GOT3 (cell line): ENCODE data around the gene WDSUB1.

Source experiments
- DNase-seq: peaks from one replicate; lab custom pipeline; 2025; ENCODE audit warnings: mixed read lengths; lab: John Stamatoyannopoulos, UW

Gene WDSUB1

DNA sequence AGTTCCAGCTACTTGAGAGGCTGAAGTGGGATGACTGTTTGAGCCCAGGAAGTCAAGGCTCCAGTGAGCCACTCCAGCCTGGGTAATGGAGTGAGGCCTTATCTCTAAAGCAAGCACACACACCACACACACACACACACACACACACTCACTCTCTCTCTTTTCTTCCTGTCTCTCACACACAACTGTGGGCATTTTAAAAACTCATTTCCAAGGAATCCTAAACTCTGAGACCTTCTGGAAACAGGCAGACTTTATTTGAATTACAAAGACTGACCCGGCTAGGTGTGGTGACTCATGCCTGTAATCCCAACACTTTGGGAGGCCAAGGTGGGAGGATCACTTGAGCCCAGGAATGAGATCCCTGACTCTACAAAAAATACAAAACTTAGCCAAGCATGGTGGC is 21.3 kb downstream of the WDSUB1 start:
- DNase-seq, result no peak

DNA sequence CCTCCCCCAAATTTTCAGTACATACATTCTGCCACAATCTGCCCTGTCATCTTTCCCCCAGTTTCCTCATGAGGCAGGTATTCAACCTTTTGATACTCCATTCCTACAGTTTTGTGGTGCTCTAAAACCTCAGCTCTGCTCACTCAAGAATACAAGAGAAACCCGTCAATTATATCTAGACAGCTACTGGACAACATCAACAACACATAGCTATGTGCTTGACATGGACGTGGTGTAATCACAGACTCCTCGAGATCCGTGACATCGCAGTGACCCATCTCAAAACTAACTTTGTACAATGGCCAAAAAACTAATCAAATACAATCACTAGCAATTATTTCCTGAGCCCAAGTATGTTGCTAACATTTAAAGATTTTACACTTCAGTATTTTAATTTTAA is 23.6 kb downstream of the WDSUB1 start:
- no peak for DNase-seq

DNA sequence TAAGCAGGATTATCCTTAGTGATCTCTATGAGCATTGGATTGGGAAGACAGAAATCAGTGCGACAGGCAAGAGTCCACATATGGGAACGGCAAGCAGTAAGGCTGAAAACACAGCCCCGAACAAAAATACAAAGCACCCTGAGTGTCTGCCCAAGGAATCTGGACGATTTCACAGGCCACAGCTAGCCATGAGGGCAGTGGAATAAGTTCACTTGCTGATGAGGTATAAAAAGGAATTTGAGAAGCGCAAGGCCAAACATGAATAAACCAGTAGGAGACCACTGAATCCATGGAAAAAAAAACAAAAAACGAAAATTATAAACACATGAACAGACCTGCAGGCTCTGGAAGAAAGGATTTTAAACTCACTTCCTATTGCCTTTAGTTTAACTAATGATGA is 24.3 kb downstream of the WDSUB1 start:
- no peak for DNase-seq

DNA sequence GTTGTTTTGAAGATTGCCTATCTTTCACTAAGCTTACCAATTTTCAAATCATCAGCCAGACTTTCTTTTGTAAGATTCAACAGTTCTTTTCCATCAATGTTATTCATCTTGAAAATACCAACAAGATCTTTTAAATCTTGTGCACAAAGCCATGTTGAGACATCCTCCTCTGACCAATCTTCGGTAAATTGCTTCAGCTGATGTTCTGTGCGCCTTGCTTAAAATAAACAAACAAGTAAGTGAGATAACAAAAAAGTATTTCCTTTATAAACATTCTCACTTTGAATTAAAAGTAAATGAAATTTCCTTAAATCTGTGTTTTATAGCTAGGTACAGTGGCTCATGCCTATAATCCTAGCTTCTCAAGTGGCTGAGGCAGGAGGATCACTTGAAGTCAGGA is 30.3 kb downstream of the WDSUB1 start:
- DNase-seq, result no peak

DNA sequence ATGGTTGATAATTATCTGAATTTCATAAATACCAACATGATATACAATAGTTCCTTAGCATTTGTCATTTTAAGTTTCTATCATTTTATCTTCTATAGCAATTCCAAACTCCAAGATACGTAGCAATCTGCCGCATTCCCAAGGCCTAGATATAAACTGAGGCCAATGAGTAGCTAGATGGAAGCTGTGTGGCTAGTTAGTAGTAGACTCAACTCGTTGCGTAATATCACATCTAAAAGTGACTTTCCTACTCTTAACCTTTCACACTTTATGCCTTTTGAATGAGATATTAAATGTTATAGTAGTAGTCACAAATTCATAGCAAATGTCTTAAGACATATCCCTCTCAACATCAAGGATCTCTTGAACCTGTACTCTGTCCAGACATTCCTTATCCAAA is 33.6 kb downstream of the WDSUB1 start:
- DNase-seq, result no peak

DNA sequence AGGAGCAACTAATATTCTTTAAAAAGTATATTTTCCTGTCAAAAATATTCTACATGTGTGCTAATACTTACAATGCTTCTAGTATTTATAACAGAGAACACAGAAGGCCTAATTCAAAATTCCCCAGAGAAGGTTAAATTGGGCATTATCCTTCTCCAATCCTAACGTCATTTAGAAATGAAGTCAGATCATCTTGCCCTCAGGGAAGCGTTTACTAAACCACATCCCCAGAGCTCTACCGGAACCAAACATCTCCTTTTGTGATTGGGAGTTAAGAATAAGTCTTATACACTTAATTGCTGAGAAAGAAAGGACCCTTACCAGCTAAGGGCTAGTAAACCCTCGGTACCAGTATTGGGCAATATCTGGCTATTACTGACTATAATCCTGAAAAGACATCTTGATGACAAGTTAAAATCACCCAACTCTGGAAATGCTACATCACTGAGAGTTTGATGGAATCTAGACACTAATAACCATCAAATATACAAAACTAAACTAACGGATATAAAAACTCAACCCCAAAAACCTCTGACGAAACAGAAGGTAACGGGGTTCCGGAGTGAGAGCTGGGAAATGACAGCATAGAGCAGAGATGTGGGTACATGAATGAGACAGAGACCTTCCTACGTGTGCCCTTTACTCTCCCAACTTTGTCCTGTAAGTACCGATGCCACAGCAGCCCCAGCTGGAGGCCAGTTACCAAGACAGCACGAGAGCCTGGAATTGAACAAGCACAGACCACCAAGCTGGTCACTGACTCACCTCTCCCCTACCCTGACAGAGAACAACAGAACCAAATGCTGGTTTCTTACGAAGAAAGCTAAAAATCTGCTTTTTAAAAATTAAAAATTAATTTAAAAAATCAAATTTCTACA is 35.0 kb downstream of the WDSUB1 start:
- no peak for DNase-seq

DNA sequence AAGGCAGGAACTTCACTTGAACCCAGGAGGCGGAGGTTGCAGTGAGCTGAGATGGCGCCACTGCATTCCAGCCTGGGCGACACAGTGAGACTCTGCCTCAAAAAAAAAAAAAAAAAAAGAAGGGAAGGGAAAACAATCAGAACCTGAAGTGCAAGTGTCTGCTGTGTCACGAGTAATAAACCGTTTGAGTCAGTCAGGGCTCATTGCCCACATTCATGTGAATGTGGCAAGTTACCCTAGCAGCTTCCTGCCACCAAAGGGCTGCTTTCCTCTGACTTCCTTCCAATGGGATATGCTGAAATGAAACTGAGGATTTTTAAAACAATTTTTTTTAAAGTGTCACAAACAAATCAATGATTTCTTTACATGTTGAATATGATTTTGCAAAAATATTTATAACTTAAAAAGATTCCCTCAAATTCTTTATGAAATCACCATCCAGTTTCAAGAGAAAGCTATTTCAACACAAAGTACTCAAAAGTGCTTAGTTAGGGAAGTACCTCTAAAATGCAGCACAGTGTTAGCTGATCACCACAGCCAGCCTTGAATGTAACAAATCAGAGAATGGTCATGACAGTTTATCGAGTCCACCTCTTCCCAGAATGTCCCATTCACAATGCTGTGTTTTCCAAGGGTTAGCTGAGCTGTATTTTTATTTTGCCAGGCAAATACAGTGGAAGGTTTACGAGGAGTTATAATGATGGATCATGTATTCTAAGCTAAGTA is 36.4 kb downstream of the WDSUB1 start:
- no peak for DNase-seq

DNA sequence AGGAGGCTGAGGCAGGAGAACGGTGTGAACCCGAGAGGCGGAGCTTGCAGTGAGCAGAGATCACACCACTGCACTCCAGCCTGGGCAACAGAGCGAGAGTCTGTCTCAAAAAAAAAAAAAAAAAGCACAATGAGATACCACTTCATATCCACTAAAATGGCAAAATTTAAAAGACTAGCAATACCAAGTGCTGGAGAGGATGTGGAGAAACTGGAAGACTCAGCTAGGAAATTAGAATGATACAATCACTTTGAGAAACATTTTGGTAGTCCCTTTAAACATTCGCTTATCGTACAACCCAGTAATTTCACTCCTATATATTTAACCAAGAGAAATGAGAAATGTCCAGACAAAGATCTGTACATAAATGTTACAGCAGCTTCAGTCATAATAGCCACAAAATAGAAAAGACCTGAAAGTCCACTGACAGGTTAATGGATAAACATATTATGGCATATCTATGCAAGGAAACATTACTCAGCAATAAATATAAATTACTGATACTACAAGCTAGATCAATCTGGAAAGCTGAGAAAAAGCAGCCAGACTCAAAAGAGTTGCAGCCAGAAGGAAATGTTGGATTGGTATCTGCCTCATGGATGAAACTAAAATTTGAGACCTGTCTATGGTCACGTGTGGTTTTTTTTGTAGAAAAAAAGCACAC is 40.0 kb downstream of the WDSUB1 start:
- DNase-seq, result no peak

DNA sequence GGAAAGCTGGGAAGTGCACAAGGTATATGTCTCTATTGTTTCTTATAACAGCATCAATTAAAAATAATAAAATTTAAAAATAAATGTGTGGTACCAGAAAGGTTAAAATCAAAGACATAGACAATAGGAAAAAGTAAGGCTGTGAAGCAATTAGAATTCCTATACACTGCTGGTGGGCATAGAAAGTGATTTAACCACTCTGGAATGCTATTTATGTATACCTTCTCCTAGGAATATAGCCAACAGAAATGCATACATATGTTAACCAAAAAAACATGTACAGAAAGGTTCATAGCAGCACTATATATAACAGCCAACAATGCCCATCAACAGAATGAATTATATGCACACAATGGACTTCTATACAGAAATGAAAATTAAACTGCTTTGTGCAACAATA is 43.0 kb downstream of the WDSUB1 start:
- no peak for DNase-seq

DNA sequence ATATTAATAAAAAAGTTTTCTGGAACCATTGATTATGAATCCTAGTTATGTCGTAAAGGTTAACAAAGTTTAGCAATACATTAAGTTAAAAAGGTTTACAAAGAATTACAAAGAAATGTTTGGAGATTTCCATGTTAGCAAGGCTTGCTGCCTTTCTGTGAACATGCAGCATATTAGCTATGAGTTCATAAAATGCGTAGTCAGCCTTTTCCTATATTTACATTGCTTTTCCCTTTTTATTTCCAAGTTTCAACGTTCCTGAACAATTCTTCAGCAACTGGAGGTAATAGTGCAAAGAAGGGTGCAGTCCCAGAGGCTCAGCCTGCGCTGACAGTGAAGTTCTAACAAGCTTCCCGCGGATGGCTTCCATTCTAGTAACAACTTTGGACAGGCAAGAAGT is 51.6 kb downstream of the WDSUB1 start:
- DNase-seq, result no peak

DNA sequence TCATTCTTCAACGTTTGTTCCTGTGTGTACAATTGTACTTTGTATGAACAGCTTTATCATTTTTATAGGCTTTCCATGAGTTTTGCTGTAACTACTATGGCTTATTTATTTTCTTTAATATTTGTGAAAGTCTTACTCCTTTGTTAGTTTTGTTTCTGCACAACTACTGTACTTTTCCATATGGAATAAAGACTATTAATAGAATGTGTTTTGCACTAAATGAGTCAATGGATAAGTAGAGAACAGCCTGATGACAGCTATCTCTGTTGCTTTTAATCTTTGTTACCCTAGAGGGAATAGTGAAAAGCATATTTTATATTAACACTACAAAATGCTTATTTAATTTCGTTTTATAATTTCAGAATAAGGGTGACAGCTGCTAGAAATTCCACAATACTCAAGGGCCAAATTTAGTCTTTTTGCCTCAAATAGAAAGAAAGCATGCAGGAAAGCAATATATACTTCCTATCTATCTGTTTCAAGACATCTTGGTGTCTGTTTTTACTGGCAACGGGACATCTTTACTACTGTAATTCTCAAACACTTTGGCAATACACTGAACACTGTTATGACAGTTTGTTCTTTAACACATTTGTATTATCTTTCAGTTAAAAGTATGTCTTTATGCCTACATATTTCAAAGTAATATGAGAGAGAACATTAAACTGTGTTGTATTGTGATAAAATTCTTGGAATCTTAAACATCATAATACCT is 53.9 kb downstream of the WDSUB1 start:
- no peak for DNase-seq

DNA sequence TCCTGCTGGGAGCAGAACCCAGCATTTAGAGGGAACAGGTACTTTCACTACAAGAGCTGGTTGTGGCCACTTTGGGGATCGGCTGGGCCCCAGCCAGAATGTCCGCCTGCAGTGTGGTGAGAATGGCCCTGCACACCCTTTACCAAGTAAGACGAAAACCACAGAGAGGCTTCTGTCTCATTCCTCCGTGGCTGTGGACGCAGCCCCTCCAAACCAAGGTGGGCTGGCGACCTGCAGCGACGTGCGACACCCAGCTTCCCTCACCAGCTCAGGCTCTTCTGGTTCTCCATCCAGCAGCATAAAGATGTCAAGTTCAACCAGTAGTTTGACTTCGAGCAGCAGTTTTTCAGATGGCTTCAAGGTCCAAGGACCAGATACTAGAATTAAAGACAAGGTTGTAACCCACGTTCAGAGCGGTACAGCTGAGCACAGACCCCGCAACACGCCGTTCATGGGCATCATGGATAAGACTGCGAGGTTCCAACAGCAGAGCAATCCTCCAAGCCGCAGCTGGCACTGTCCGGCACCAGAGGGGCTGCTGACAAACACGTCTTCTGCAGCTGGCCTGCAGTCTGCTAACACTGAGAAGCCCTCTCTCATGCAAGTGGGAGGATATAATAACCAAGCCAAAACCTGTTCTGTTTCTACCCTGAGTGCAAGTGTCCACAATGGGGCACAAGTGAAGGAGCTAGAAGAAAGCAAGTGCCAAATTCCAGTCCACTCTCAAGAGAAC is 56.2 kb downstream of the WDSUB1 start:
- DNase-seq, result no peak

DNA sequence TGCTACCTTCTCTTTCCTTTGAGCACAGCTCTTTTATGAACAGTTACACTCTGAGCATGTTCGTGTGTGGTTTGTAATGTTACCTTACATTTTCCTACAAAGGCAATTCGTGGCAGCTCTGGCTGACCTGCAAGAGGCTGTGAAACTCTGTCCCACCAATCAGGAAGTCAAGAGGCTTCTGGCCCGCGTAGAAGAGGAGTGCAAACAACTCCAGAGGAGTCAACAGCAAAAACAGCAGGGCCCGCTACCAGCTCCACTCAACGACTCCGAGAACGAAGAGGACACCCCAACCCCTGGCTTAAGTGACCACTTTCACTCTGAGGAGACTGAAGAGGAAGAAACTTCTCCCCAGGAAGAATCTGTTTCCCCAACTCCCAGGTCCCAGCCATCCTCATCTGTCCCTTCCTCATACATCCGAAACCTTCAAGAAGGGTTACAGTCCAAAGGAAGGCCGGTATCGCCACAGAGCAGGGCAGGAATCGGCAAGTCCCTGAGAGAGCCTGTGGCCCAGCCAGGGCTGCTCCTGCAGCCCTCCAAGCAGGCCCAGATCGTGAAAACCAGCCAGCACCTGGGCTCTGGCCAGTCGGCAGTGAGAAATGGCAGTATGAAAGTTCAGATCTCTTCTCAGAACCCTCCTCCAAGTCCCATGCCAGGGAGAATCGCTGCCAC is 56.9 kb downstream of the WDSUB1 start:
- no peak for DNase-seq

DNA sequence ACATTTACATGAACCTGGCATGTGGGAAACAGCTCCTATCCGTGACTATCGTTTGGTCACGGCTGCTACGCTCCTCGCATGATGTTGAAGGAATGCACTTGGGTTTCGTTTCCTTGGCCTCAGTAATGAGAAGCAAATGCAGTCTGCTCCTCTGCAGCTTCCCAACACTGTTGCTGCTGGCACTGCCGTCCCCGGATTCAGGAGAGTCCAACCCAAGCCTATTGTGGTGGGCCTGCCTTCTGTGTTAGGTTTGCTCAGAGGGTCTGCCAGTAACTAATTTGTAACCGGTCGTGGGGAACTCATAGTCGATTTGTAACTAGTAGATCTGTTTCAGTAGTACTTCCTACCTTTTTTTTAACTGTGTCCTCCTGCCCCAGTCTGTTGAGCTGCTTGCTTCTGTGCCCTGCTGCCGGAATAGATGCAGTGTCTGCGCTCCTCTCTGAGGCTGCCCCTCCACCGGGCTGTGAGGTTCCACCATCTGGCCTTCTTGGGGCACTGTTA is 58.4 kb downstream of the WDSUB1 start:
- DNase-seq, result no peak

DNA sequence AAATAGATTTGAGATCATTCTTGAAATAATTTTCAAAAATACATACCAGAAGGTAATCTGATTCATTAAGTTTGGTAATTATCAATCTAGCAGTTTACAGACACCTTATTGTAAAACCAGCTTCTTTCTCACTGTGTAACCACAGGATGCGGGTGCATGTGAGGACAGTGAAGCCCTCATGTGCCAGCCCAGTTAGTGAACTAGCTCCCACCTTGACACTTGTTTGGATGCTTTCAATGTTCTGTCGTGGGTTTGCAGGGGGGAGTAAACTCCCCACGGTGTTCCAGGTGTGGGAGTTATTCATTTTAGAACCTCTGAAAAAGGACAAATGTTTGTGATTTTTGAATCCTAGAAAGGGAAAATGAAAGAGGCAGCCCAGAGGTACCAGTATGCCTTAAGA is 59.0 kb downstream of the WDSUB1 start:
- DNase-seq, result no peak

DNA sequence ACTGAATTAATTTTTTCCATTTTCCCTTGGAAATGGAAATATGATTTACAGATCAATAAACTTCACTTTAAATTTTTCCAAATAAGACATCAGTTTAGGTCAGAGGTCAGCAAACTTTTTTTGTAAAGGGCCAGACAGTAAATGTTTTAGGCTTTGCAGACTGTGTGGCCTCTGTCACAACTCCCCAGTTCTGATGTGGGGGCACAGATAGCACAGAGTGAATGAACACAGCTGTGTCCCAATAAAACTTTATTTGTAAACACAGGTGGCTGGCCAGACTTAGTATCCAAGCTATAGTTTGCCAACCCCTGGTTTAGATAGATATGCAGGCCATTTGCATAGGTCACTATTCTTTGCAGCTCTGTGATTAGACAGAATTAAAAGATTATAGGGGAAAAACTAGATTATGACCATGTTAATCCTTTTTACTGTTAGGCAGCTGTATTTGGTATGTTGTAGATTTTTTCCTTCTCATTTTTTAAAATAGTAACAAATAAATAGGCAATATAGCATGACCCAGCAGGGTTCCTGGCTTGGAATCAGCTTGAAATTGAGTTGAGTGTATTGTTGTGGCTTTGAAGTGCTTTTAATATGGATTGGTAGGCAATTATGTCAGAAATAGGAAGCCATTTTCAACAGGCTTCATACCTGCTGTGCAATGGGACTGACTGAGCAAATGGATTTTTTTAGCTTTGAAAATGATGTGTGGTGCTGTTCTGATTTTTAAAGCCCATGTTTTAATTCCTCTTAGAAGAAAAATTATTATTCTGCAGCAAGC is 59.7 kb downstream of the WDSUB1 start:
- no peak for DNase-seq

DNA sequence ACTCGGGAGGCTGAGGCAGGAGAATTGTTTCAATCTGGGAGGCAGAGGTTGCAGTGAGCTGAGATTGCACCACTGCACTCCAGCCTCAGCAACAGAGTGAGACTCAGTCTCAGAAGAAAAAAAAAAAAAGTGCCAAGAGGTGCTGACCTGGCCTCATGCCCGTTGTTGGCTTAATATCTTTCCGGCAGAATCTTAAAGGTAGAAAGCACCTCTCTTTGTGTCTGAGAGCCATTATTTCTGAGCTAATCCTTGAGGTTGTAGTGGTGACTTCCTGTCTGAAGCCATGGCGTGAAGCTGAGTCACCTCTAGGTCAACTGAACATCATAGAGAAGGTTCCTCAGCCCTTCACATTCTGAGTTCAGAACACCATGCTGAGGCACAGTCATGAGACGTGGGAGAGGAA is 60.4 kb downstream of the WDSUB1 start:
- no peak for DNase-seq

DNA sequence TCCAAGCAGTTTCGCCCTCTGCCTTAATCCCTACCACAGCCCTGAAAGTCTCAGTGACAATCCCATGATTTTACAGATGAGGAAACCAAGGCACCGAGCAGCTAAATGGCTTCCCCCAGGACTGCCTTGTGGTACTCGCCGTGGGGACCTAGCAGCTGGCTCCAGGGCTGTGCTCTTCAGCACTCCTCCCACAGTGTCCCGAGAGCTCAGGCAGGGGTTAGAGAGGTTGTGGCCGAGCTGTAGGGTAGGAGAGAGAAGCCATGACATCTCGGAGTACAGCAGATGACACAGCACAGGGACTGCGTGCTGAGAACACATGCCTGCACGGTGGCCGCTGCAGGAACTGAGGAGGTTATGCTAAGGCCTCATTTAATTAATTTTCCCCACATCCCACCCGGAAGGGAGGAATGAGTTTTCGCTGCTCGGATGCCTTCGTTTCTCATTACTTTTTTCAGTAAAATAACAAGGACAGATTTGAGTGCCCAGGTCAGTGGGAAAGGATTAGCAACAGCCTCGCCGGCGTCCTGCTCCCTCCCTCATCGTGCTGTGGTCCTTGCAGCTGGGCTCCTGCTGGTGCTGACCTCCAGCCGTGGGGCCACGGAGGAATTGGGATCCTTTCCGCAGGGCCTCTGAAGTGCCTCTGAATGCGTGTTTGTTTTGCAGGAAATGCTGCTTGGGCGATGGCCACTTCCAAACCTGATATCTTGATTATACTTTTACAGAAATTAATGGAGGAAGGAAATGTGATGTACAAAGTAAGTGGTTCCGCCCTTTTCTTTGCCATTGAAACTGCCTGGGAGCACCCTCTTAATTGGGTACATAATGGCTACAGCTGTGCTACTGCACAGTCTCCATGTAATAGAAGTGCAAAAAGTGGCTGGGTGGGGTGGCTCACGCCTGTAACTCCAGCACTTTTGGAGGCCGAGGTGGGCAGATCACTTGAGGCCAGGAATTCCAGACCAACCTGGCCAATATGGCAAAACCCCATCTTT is 61.2 kb downstream of the WDSUB1 start:
- DNase-seq, result no peak
